HG03432 (cell line): ENCODE data around the gene RNF157.

Experiments used
- ATAC-seq: cut with Tn5 transposase; IDR thresholded peaks from one replicate; pipeline ENCODE4 v1.9.1; 2021; ENCODE audit warnings: mild to moderate bottlenecking, moderate library complexity; ENCODE audit not compliant: unreplicated experiment

RNF157 gene

GRCh38 chr17:76240461-76241203 is at the start of gene RNF157:
Gene RNF157, minus strand, starts transcription at chr17:76240493. Its CDS starts 253 bp downstream, at chr17:76240240.
- peak; percentile 70 for ATAC-seq

GRCh38 chr17:76281573-76282371 is 41.5 kb upstream of the RNF157 start:
- no peak for ATAC-seq

GRCh38 chr17:76280650-76281049 is 40.4 kb upstream of the RNF157 start:
- ATAC-seq = no peak

- no peak for ATAC-seq
Observed at GRCh38 chr17:76279742-76280287, 39.5 kb upstream of the RNF157 start.

GRCh38 chr17:76278952-76279741 is 38.9 kb upstream of the RNF157 start:
- no peak for ATAC-seq

GRCh38 chr17:76278268-76278908 is 38.1 kb upstream of the RNF157 start:
- ATAC-seq = no peak

GRCh38 chr17:76277300-76278267 is 37.3 kb upstream of the RNF157 start:
- ATAC-seq = no peak

- no peak for ATAC-seq
Observed at GRCh38 chr17:76276461-76277299, 36.4 kb upstream of the RNF157 start.

GRCh38 chr17:76276069-76276431 is 35.8 kb upstream of the RNF157 start:
- no peak for ATAC-seq

- no peak for ATAC-seq
Observed at GRCh38 chr17:76275382-76276068, 35.2 kb upstream of the RNF157 start.

- ATAC-seq = no peak
Observed at GRCh38 chr17:76274112-76274956, 34.0 kb upstream of the RNF157 start.

- ATAC-seq = no peak
Observed at GRCh38 chr17:76273445-76274111, 33.3 kb upstream of the RNF157 start.

GRCh38 chr17:76272541-76273444 is 32.5 kb upstream of the RNF157 start:
- peak; percentile 15 for ATAC-seq

- ATAC-seq = peak; percentile 54
Observed at GRCh38 chr17:76271669-76272540, 31.6 kb upstream of the RNF157 start.
